GM19351 (cell line): ENCODE measurements around the gene RMDN2.
"Not testable (repeated sequence)": the region's sequence is repeated elsewhere in the genome, so short reads cannot be mapped to it uniquely, and the experiment has no call there.

Experiments used
- ATAC-seq: cut with Tn5 transposase; IDR thresholded peaks from one replicate; pipeline ENCODE4 v1.9.1; 2021; ENCODE audit warnings: mild to moderate bottlenecking, moderate library complexity; ENCODE audit not compliant: unreplicated experiment

RMDN2 gene

DNA sequence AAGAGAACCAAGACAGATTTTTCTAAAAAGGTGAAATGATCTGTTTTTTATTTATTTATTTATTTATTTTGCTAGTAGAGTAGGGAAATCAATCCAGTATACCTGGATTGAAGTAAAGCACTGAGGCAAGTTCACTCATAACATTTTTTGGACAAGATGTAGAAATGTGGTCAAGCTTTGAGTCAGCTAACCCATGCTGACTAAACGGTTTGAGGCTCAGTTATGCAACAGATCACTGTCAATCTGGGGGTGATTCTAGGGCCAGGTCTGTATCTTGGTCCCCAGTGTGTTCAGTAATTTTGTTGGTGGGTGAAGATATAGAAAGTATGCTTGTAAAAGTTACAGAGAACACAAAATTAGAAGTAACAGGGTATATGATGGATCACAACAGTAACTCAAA, 60.2 kb downstream of the RMDN2 start:
- no peak for ATAC-seq

DNA sequence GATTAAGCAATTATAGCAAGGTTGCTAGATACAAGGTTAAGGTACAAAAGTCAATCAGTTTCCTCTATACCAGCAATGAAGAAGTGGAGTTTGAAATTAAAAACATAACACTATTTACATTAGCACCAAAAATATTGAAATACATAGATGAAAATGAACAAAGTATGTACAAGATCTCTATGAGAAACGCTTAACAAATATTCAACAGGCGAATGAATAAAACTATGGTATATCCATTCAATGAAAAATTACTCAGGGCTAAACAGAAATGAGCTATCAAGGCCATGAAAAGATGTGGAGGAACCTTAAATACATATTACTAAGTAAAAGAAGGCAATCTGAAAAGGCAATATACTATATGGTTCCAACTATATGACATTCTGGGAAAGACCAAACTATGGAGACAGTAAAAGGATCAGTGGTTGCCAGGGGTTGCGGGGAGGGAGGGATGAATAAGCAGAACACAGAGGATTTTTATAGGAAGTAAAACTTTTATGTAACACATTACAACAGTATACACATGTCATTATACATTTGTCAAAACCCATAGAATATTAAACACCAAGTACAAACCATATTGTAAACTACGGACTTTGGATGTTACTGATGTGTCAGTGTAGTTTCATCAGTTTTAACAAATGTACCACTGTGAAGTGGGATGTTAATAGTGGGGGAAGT, 62.1 kb downstream of the RMDN2 start:
- ATAC-seq = no peak

DNA sequence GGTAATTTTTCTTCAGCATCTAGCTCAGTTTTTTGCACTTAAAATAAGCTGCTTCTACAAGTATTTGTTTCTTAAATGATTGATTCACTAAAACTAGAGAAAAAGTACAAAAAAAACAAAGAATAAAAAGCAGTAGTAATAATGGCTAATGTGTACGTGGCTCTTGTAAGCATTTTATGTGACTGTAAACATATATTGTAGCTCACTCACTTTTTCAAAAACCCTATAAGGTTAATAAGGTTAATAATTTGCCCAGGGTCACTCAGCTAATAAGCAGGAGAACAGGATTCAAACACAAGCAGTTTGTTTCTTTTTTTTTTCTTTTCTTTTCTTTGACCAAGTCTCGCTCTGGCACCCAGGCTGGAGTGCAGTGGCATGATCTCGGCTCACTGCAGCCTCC, 67.5 kb downstream of the RMDN2 start:
- no peak for ATAC-seq

GRCh38 chr2:37993143-37993542, 68.1 kb downstream of the RMDN2 start:
- ATAC-seq = no peak

- no peak for ATAC-seq
Measured at GRCh38 chr2:37997629-37998028, 72.5 kb downstream of the RMDN2 start.

GRCh38 chr2:38000485-38001222, 75.6 kb downstream of the RMDN2 start:
- no peak for ATAC-seq

- ATAC-seq = not testable (repeated sequence)
Measured at GRCh38 chr2:38010187-38010586, 85.1 kb downstream of the RMDN2 start.

DNA sequence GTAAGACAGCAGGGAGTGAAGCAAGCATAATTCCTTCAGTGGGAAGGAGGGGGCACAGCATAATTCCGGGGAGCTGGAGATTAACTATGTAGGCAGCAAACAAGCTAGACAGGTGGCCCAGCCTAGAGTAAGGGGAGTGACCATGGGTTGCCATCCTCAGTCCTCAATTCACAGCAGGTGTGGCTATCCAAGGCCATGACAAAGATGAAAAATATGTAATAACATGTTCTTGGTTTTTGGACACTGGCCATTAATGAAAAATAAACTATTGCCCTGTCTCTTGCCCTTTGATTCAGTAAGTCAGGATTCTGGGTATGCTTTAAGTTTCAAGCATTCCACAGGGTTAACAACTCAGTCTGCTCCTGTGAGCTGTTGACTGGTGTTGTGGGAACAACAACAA, 85.9 kb downstream of the RMDN2 start:
- no peak for ATAC-seq

DNA sequence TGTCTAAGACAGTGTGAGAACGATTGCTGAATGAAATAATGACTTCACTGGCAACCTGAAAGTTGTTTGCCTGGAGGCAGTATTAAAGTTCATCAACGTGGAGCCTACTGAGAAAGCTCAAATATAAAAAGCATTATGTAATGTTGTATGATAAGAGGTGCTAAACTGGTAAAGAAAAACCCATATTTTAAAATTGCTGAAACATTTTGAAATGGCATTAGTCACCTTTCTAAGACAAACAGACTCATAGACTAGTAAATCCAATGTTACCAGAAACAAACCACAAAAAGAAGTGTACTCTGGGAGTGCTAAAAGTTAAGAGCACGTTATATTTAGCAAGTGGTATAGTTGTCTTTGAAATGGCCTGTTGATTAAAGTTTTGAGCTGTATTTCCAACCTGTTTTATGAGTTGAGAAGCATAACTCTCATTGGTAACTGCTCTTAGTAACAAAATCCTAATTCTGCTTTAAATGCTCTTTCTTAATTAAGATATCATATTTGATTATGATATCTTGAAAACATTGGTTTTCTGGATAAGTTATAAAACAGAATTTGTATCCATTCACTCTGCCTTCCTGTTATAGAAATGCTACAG, 88.2 kb downstream of the RMDN2 start:
- no peak for ATAC-seq

GRCh38 chr2:38016219-38016618, 91.1 kb downstream of the RMDN2 start:
- no peak for ATAC-seq

DNA sequence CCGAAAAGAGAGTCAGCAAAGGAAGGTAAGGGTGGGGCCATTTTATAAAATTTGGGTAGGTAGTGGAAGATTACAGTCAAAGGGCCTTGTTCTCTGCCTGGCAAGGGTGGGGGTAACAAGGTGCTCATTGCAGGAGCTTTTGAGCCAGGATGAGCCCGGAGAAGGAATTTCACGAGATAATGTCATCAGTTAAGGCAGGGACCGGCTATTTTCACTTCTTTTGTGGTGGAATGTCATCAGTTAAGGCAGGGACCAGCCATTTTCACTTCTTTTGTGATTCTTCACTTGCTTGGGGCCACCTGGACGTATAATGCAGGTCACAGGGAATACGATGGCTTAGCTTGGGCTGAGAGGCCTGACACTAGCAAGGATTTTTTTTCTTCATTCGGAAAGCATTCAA, 92.7 kb downstream of the RMDN2 start:
- no peak for ATAC-seq

GRCh38 chr2:38020359-38021069, 95.4 kb downstream of the RMDN2 start:
- not testable (repeated sequence) for ATAC-seq

DNA sequence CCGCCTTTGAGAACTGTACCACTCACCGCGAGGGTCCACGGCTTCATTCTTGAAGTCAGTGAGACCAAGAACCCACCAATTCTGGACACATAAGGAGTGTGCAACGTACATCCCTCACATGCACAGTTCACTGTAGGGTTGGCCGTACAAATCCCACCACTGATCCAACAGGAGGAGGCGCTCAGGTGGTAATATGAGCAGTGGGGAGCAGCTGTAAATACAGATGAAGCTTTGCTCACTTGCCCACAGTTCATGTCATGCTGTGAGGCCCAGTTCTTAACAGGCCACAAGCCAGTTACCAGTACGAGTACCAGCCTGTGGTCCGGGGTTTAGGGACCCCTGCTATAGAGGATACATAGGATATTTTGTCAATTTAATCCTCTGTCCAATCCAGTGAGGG, 96.5 kb downstream of the RMDN2 start:
- no peak for ATAC-seq

DNA sequence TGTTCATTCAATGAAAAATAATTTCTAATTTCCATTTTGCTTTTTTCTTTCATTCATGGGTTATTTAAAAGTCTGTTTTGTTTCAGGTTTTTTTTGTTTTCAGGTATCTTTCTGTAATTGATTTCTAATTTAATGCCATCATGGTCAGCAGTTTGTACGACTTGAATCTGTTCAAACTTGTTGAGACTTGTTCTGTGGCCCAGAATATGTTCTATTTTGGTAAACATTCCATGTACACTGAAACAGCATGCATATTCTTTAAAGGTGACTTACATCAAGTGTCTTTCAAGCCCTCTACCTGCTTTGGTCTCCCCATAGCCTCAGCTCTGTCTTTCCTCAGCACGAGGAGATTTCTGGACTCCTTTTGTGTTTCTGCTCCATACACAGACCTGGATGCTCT, 101.8 kb downstream of the RMDN2 start:
- ATAC-seq = no peak

GRCh38 chr2:38028829-38029228, 103.7 kb downstream of the RMDN2 start:
- no peak for ATAC-seq

GRCh38 chr2:38029512-38029911, 104.4 kb downstream of the RMDN2 start:
- ATAC-seq = no peak

DNA sequence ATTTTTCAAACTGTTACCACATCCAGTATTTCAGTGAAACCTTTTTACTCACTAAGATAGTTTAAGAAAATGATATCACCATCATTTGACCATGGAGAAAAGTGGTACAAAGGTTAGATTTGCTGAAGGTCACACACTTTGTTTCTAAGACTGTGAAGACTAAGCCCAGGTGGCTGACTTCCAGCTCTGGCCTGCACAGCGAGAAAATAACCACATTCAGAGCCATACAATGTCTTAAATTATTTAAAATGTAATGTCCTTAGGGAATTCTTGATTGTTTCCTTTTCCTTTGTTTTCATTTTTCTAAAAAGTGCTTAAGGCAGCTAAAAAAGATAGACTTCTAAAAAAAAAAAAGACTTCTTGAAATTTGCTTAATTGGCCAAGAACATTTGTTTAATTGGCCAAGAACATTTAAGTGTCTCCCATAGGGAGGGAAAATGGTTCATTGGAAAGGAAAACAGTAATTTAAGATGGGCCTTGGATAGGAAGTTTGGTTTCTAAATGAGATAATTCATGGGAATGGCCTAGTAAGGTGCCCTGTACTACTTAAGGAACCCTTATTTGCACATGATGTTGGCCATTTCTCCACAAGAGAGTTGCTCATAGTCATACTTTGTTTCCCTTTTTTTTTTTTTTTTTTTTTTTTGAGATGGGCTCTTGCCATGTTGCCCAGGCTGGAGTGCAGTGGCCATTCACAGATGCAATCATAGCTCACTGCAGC, 105.7 kb downstream of the RMDN2 start:
- ATAC-seq = no peak

GRCh38 chr2:38032946-38033345, 107.9 kb downstream of the RMDN2 start:
- ATAC-seq = no peak

DNA sequence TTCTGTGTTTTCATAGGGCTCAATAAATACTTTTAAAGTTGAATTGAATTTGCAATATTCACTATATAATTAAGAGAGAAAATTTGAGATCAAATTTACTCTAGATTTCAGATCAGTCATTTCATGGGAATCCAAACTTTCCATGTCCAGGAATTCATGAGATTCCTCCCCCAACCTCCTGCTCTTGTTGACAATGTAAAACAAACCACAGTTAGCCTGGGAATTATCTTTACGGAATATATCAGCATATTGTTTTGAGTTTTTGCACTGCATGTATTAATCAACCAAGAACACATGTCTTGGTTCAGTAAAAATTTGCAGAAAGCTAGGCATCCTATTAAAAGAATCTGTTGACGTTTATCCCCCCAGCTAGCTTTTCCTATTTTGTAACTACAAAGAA, 108.6 kb downstream of the RMDN2 start:
- no peak for ATAC-seq

DNA sequence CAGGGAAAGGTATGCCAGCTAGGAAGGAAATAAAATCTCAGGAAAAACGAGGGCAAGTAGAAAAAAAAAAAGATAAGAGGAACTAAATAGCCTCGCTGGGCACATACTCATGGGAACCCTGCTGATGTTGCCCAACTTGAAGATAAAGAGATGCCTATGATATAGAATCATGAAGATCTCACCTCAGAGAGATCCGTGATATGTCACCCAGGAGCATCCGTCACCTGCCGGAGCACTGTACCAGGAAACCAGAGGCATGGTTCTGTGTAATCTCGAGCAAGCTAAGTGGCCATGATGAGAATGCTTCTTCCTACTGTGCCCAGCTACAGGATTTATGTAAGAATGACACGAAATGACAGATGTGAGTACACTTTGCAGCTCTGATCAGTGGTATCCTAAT, 110.9 kb downstream of the RMDN2 start:
- no peak for ATAC-seq

GRCh38 chr2:38037325-38037724, 112.2 kb downstream of the RMDN2 start:
- ATAC-seq = no peak
